GM19395 (cell line): ENCODE results near the gene NHLRC2.
"Not testable (repeated sequence)": the region's sequence is repeated elsewhere in the genome, so short reads cannot be mapped to it uniquely, and the experiment has no call there.

Source experiments
- ATAC-seq: cut with Tn5 transposase; IDR thresholded peaks from one replicate; pipeline ENCODE4 v1.9.1; 2021; ENCODE audit warnings: mild to moderate bottlenecking, moderate library complexity; ENCODE audit not compliant: unreplicated experiment

Gene NHLRC2, protein sequence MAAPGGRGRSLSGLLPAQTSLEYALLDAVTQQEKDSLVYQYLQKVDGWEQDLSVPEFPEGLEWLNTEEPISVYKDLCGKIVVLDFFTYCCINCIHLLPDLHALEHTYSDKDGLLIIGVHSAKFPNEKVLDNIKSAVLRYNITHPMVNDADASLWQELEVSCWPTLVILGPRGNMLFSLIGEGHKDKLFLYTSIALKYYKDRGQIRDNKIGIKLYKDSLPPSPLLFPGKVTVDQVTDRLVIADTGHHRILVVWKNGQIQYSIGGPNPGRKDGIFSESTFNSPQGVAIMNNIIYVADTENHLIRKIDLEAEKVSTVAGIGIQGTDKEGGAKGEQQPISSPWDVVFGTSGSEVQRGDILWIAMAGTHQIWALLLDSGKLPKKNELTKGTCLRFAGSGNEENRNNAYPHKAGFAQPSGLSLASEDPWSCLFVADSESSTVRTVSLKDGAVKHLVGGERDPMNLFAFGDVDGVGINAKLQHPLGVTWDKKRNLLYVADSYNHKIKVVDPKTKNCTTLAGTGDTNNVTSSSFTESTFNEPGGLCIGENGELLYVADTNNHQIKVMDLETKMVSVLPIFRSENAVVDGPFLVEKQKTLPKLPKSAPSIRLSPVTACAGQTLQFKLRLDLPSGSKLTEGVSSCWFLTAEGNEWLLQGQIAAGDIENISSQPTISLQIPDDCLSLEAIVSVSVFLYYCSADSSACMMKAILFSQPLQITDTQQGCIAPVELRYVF

DNA sequence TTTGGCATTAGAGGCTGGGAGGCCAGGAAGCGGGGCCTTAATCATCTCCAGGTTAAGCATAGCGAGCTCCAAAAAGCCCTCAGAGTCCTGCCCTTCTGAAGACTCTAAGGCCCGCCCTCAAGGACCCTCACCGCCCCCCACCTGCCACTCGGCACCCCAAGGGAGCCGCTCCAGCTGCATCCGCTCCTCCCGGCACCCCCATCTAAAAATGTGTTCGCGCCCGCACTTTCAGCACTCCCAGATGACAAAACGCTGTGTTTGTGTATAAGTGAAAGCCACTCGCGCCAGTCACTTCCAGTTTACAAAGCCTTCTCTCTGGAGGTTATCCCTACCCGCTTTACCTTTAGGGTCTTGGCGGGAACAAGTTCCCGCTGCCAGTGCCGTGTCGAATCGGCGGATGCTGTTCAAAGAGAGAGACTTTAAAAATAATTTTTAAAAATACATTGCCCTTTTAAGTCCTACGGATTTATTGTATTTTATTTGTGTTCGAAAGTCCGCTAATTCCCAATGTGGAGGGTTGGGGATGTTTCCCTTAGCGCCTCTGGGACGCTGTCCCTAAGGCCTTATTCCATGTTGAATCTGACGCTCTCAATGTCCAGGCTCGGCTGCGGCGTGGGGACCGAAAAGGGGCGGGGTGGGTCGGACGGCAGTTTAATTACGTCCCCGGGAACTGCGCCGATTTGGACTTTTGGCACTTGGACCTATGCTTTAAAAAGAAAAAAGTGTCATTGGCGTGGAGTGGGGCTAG is at the start of gene NHLRC2, which contains the start of gene DCLRE1A:
Gene NHLRC2 (plus strand): TSS at position 649 of the 748 bp plus-strand sequence. CDS start 212 bp downstream, outside the sequence.
Gene DCLRE1A (minus strand): TSS at position 70 of the 748 bp plus-strand sequence. CDS start 900 bp downstream, outside the sequence.
- ATAC-seq: peak; percentile 47

DNA sequence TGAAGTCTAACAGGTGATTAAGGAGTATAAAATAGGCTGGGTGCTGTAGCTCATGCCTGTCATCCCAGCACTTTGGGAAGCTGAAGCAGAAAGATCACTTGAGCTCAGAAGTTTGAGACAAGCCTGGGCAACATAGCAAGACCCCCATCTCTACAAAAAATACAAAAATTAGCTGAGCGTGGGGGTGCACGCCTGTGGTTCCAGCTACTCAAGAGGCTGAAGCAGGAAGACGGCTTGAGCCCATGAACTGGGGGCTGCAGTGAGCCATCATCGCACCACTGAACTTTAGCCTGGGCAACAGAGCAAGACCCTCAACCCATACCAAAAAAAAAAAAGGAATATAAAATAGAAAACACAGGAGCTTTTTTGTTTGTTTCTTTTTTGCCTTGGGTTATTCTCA is 48.0 kb upstream of the NHLRC2 start:
- no peak for ATAC-seq

DNA sequence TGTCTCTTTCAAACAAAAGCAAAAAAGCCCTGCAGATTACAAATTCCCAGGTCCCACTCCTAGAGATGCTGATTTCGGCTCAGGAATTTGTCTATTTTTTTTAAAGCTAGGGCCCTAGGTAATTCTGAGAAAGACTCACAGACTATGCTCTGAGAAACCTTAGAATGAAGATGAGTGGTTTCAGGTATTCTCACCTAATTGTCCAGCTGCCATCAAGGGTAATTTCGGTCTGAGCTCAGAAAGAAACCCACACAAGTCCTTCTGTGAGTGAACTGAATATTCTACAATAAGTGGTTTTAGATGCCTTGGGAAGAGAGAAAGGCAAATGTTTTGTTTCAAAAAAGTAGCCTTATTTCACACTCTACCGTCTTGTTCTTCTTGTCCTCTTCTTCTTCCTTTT is 46.3 kb upstream of the NHLRC2 start:
- ATAC-seq: no peak

DNA sequence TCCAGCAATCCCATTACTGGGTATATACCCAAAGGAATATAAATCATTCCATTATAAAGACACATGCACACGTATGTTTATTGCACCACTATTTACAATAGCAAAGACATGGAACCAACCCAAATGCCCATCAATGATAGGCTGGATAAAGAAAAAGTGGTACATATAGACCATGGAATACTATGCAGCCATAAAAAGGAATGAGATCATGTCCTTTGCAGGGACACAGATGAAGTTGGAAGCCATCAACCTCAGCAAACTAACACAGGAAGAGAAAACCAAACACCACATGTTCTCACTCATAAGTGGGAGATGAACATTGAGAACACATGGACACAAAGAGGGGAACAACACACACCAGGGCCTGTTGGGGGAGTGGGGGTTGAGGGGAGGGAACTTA is 39.8 kb upstream of the NHLRC2 start:
- ATAC-seq: not testable (repeated sequence)

DNA sequence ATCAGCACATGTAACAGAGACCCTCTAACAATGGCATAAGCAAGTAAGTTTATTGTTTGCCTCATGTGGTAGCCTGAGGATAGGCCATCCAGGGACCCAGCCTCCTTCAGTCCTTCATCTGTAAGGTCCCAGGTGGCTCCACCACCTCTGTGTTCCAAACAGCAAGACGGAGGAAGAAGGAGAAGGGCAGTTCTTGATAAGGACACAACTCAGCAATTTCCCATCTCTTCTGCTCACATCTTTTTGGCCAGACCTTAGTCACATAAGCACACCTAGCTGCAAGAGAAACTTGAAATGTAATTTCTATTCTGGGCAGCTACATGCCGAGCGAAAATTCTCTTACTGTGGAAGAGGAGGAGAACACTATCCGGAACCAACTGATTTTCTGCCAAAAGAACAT is 34.5 kb upstream of the NHLRC2 start:
- no peak for ATAC-seq

DNA sequence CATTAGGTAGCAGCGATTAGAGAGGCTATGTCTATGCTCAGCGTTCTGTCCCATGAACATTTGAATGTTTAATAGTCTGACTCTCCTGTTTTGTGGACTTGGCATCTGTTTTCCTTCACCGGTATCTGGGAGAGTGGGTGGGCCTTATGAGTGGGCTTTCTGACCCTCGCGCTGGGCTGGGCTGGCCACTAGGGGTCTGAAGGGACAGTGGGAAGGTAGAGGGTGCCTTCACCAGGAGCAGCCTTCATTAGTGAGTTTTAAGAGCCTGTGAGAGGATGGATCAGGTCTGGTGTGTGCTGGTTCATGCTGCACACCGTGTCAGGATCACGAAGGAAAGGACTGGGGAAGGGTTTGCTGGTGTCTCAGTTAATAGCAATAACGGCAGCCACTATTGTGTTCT is 34.0 kb upstream of the NHLRC2 start:
- ATAC-seq: no peak

DNA sequence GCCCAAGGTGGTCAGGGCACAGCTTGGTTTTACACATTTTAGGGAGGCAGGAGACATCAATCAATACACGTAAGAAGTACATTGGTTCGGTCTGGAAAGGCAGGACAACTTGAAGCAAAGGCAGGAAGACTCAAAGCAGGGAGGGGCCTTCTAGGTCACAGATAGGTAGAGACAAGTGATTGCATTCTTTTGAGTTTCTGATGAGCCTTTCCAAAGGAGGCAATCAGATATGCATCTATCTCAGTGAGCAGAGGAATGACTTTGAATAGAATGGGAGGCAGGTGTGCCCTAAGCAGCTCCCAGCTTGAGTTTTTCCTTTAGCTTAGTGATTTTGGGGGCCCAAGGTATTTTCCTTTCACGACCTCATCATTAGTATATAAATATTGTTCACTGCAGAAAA is 33.2 kb upstream of the NHLRC2 start:
- ATAC-seq: not testable (repeated sequence)

DNA sequence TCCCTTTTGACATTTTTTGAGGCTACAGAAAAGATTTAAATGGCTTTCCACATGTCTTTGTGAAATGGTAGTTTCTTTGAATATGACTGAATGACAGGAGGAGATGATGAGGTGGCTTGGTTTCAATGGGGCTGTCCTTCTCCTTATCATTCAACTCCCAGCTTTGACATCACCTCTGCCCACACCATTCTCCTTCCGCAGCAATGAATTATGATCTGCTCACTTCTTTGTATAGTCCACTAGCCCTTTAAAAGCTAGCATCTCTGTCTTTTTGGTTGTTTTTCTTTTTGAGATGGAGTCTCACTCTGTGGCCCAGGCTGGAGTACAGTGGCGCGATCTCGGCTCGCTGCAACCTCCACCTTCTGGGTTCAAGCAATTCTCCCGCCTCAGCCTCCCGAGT is 32.3 kb upstream of the NHLRC2 start:
- no peak for ATAC-seq

DNA sequence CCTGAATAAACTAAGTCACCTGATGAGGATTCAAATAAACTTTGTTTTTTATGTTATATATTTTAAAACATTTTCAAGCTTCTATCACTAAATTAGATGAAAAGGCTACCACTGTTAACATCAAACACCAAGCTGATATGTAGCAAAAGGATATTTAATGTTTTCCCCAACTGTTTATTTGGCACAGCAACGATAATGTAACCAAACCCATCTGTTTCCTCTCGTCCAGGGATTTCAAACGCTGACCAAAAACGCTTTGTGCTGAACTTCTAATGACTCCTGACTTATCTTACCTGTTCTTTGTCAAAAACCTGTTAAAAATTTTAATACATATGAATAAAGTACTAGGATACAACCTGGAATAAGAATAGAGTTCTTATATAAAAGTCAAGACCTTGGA is 31.1 kb upstream of the NHLRC2 start:
- ATAC-seq: no peak

DNA sequence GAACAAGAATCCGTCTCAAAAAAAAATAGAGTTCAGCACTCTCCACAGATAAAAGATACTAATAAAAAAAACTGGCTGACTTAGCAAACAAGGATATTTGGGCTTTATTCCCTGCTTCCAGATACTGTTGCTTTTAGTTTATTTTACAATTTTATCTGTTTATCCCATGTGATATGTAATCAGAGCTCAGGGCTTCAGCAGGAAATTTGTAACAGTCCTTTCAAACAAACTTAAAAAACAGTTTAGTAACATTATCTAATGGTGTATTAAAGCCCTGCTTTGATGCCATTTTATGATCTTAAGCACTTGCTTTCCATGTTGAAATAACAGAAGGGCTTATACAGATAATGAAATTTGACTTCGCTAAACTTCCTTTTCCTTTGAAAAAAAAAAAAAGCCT is 28.7 kb upstream of the NHLRC2 start:
- ATAC-seq: no peak

DNA sequence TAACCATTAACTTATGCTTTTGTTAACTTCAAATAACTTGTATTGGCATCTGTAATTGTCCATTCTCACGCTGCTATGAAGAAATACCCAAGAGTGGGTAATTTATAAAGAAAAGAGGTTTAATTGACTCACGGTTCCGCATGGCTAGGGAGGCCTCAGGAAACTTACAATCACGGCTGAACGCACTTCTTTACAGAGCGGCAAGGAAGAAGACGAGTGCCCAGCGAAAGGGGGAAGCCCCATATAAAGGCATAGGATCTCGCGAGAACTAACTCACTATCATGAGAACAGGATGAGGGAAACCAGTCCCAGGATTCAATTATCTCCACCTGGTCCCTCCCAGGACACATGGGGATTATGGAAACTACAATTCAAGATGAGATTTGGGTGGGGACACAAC is 25.9 kb upstream of the NHLRC2 start:
- ATAC-seq: not testable (repeated sequence)

DNA sequence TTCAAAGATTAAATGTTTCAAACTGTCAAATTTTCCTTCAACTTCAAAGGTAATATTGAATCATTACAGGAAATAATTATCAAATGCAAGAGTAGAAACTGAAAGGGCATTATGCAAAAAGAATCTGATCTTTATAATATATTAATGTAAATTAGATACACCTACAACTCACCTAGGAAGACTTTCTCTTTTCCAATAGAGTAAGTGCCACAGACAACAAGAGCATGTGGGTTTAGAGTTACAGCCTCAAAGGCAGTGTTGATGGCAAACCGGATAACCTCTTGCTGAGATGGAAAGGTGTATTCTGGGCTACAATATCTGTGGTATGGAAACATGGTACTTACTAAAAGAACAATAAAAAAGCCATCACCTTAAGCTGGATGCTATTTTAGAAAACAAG is 12.3 kb upstream of the NHLRC2 start:
- ATAC-seq: no peak

DNA sequence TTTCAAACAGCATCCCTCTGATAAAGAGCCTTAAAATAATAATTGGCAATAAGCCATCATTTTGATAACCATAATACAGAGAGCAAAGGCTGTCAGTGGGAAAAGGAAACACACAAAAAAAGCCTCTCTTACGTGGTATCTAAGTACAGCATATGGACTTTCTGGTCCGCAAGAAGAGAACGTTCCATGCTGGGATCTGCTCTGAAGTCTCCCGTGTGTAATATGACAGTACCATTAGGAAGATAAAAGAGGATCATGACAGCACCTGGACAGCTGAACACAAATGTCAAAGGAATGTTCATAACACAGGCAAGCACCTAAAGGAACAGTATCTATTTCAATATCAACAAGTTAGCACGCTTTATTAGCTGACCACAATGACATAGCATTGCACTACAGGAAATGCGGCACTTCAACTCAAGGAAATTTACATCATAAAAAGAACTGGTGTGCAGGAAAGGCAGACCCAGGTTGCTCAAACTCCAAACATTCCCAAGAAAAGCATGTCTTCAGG is 10.4 kb upstream of the NHLRC2 start:
- ATAC-seq: no peak

DNA sequence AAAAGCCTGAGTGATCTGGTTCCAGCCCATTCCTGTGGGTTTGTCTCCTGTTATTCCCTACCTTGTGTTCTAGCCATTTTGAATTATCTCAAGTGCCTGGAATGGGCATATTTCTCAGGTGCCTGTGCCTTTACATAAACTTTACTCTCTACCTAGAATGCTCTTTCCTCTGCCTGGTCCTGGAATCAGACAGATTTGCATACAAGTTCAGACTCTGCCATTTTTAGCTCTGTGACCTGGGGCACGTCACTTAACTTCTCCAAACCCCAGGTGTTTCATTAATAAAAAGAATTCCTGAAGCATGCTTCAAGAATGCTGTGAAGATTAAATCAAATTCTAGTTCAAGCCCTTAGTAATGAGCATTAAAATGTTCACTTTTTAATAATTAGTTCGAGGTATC is 8.4 kb upstream of the NHLRC2 start:
- peak; percentile 60 for ATAC-seq

DNA sequence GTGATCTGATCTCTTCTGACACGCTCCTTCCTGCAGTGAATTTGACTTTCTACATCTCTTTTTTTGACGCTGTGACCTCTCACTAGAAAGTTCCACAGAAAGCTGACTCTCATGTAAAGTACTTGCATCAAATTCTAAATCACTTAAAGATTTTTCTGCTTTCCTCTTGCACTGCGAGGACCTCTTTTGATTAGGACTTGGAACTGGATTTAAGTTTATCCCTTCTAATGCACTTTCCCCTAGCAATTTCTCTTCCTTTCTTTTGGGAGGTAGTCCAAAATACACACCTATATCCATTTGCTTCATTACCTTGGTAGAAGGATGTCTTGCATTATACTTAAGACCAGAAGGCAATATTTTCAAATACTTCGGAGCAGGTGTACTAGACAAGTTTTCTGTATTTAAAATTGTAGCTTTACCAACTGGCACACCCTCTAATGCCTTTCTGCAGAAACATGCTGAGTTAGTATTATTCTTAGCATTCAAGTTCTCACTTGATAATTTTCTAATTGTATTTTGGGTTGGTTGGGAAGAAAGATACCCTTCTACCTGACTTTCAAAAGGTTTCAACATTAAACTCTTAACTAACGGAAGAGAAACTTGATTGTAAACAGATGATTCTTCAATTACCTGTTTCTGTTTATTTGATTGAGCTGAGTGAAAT is 5.2 kb upstream of the NHLRC2 start:
- no peak for ATAC-seq

DNA sequence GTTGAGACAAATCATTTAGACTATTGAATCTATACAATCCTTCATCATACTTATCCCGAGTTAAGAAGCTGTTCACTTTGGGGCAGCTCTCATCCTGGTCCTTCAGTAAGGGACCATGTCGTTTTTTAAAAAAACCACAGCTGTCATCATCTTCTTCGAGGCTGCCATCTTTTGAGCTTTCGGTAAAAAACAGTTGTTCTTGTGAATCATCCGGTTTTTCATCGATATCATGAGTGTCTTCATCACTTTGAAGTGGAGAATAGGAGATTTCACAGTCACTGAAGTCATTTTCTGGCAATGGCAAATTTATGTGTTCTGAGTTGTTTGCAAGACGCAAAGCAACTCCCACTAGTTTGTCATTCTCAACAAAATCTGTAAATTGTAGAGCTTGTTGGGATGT is 4.5 kb upstream of the NHLRC2 start:
- ATAC-seq: no peak

DNA sequence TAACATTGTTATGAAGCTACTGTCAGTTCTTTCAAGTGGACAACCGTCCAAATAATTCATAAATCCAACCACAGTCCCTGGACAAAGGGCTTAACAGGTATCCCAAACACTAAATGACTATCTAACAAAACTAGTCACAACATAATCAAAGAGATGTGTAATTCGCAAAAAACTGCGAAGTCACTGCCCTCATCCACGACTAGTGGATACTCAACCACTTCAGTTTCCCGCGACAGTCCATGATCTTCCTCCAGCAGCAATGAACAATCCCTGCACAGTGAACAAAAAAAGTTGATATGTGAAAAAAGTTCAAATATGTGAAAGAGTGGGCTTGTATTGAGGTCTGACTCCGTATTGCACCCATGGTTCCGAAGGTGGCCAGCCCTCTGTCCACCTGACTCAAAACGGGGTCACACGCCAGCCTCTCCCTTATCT is 866 bp upstream of the NHLRC2 start:
- no peak for ATAC-seq

DNA sequence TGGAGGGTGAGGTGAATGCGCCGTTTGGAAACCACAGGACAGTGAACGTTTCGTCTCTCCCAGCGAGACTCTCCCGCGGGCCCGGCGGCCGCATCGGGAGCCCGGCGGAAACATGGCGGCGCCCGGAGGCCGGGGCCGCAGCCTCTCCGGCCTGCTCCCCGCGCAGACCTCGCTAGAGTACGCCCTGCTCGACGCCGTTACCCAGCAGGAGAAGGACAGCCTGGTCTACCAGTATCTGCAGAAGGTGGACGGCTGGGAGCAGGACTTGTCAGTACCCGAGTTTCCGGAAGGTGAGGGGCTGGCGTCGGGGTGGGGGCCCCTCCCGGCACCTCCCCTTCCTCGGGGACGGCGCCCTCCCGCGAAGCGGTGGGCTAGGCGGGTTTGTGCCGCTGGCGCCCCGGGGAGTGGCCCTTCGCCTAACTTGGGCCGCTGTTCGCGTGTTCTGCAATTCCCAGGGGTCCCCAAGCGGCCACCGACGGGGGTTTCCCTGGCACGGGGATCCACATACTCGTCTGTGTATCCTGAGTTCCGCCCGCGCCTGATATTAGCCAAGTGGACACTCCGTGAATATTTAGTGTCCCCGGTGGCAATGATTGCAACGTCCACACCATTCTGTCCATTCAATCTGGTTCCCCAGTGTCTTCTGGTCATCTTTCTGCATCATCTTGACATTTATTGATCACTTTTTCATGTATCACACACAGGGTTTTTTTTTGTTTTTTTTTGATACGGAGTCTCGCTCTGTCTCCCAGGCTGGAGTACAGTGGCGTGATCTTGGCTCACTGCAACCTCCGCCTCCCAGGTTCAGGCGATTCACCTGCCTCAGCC is 514 bp downstream of the NHLRC2 start:
- peak; percentile 34 for ATAC-seq

DNA sequence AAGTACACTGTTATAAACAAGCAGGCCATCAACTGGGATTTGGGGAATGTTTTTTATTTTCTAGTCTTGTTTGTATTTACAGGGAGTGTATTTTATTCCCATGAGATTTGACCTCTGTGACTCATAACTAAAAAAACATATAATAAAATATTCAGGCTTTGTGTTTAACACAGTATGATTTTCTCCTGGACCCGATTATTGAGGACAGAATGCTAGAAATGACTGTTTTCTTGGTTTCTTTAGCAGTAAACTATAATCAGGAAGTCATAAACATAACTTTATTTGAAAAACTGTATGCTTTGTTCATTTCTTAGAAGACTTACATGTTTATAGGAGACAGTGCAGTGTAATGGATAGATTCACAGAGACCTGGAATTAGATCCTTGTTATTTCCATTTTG is 2.1 kb downstream of the NHLRC2 start:
- no peak for ATAC-seq

DNA sequence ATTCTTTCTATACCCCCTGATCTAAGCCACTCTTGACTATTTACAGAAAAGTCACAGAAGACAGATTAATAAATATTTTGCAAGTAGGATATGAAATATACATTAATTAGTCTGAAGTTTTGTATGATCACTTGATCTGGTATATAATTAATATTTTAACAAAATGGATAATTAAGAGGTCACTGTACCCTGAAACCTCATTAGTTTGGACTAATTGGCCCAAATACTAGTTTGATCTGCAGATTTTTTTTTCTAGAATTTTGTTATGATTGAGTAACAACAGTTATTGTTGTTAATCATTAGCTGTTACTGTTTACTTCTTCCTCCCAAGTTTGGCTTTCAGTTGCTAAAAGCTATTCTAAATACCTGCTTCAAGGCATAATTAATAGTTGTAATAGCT is 2.7 kb downstream of the NHLRC2 start:
- ATAC-seq: no peak
